A673 (cell line): Measurements from ENCODE around the gene ATP8A2. TPM values are rescaled to one million over a fixed set of nuclear protein-coding genes. Genes with fewer than 3 reads are reported as not detected.

Experiments
- BruUV-seq: library from RNA; stranded (reverse); fragments of 400-500 nt; replicated peaks from 2 replicates; lab custom pipeline; 2021; lab: Mats Ljungman, UMichigan
- CTCF ChIA-PET: fragments of 300-600 bp; sonication (Branson Sonifier 250); formaldehyde crosslinking; loops from one replicate; lab custom pipeline; 2022; ENCODE audit warnings: antibody characterized with exemption; lab: Charles Lee
- POLR2A ChIA-PET: fragments of 300-600 bp; sonication (Branson Sonifier 250); formaldehyde crosslinking; loops from one replicate; lab custom pipeline; 2022; ENCODE audit warnings: antibody characterized with exemption; ENCODE audit not compliant: low non-redundant PET; lab: Charles Lee
- DNase-seq: peaks from one replicate; pipeline ENCODE4 v3.0.0-alpha.2; 2015; ENCODE audit warnings: low spot score
- H3K27ac ChIP-seq: fragments of 200-600 bp; sonication (generic); 2 replicates; pipeline ENCODE4 v1.5.1; 2016; ENCODE audit warnings: mixed run types, low read depth, mild to moderate bottlenecking, mixed read lengths, antibody characterized with exemption, low read length; ENCODE audit not compliant: poor library complexity, severe bottlenecking
- H3K27me3 ChIP-seq: fragments of 200-600 bp; sonication (generic); replicated peaks from 2 replicates; pipeline ENCODE4 v1.6.1; 2017; ENCODE audit warnings: mixed run types, low read depth, mild to moderate bottlenecking, mixed read lengths, antibody characterized with exemption, low read length; ENCODE audit not compliant: insufficient read depth, poor library complexity
- H3K36me3 ChIP-seq: fragments of 200-600 bp; sonication (generic); 2 replicates; pipeline ENCODE4 v1.6.1; 2016; ENCODE audit warnings: mixed run types, mild to moderate bottlenecking, mixed read lengths, antibody characterized with exemption, low read length; ENCODE audit not compliant: insufficient read depth, poor library complexity, severe bottlenecking
- H3K4me1 ChIP-seq: fragments of 200-600 bp; sonication (generic); 2 replicates; pipeline ENCODE4 v1.6.1; 2017; ENCODE audit warnings: mixed run types, mild to moderate bottlenecking, mixed read lengths, antibody characterized with exemption, low read length; ENCODE audit not compliant: insufficient read depth, poor library complexity, severe bottlenecking
- H3K4me3 ChIP-seq: fragments of 200-600 bp; sonication (generic); 2 replicates; pipeline ENCODE4 v1.5.1; 2016; ENCODE audit warnings: low read depth, mixed run types, mild to moderate bottlenecking, mixed read lengths, low read length; ENCODE audit not compliant: poor library complexity, severe bottlenecking
- H3K9me3 ChIP-seq: fragments of 200-600 bp; sonication (generic); 2 replicates; pipeline ENCODE4 v1.6.1; 2016; ENCODE audit warnings: mixed run types, low read depth, mild to moderate bottlenecking, mixed read lengths, antibody characterized with exemption, low read length; ENCODE audit not compliant: poor library complexity, severe bottlenecking
- CTCF ChIP-seq: fragments of 300-800, 200-600 bp; sonication (generic); conservative IDR thresholded peaks from 2 replicates; pipeline ENCODE4 v1.5.1; 2017; ENCODE audit warnings: low read depth, mild to moderate bottlenecking, antibody characterized with exemption, low read length, moderate library complexity, mixed read lengths
- EZH2 ChIP-seq: fragments of 200-600 bp; sonication (generic); IDR thresholded peaks from 2 replicates; pipeline ENCODE4 v1.6.1; 2017; ENCODE audit warnings: borderline replicate concordance, low read depth, mild to moderate bottlenecking, mixed read lengths, antibody characterized with exemption, low read length; ENCODE audit not compliant: poor library complexity, severe bottlenecking
- intact Hi-C: fragments of 100-400 bp; cut with micrococcal nuclease; formaldehyde crosslinking; loops from one replicate; pipeline ENCODE4 v1.10.0; 2022; ENCODE audit not compliant: unreplicated experiment
- total RNA-seq: library from RNA; stranded (reverse); gene quantifications from 2 replicates; pipeline ENCODE4 v1.2.3, GENCODE V29; 2021

Gene ATP8A2
- total RNA-seq, 1 experiment from 2014 or later: 0.92 TPM

GRCh38 chr13:25457566-25457965, 85.8 kb downstream of the ATP8A2 start:
- no TSS peak for BruUV-seq
- ChIA-PET POLR2A (no interaction called here), CTCF (no interaction called here)
- H3K9me3 ChIP-seq: no peaks in the 10 kb centered on the region
- no peaks in the 10 kb centered on the region for H3K36me3 ChIP-seq
- H3K27me3 ChIP-seq: no peaks in the 10 kb centered on the region
- no peaks in the 10 kb centered on the region for H3K4me1 ChIP-seq
- intact Hi-C loops: no loop called here
- no peak overlapping the region for H3K4me3 ChIP-seq
- H3K27ac ChIP-seq: no peak overlapping the region
- TF ChIP-seq CTCF: no peak
- TF ChIP-seq EZH2: no peak
- DNase-seq: no peak

GRCh38 chr13:25462301-25463125, 90.7 kb downstream of the ATP8A2 start:
- CTCF ChIA-PET: no interaction called here
- TF ChIP-seq CTCF (no peak), EZH2 (no peak)
- Histone ChIP-seq H3K27me3 (no peaks in the 10 kb centered on the region), H3K27ac (no peak overlapping the region), H3K9me3 (no peaks in the 10 kb centered on the region), H3K36me3 (no peaks in the 10 kb centered on the region), H3K4me3 (no peak overlapping the region), H3K4me1 (no peaks in the 10 kb centered on the region)
- intact Hi-C loops: no loop called here
- BruUV-seq: no TSS peak
- no peak for DNase-seq
- POLR2A ChIA-PET: no interaction called here

GRCh38 chr13:25463496-25463895, 91.7 kb downstream of the ATP8A2 start:
- no peaks in the 10 kb centered on the region for H3K9me3 ChIP-seq
- BruUV-seq: no TSS peak
- H3K27me3 ChIP-seq: no peaks in the 10 kb centered on the region
- H3K36me3 ChIP-seq: no peaks in the 10 kb centered on the region
- H3K4me1 ChIP-seq: no peaks in the 10 kb centered on the region
- ChIA-PET CTCF (no interaction called here), POLR2A (no interaction called here)
- no peak for TF ChIP-seq CTCF
- TF ChIP-seq EZH2: no peak
- intact Hi-C loops: no loop called here
- no peak overlapping the region for H3K4me3 ChIP-seq
- no peak overlapping the region for H3K27ac ChIP-seq
- no peak for DNase-seq
